ENCODE results near the gene PPP1R3F.

PPP1R3F gene

DNA sequence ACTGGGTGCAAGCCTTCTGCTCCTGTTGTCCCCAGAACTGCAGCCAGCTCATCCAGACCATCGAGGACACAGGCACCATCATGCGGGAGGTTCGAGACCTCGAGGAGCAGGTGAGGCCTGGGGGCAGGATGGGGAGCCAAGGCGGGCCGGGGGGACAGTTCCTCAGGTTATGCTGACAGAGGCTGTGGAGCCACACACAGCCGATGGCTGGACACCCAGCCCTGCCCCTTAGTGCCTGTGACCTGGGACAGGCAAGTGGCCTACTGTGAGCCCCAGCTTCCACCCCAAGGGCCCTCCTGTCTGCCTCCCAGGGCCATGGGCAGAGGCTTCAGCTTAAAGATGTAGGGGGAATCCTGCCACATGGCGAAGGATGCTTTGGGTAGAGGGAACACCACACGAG lies 20.0 kb upstream of the PPP1R3F start:
- DNase-seq = no peak

DNA sequence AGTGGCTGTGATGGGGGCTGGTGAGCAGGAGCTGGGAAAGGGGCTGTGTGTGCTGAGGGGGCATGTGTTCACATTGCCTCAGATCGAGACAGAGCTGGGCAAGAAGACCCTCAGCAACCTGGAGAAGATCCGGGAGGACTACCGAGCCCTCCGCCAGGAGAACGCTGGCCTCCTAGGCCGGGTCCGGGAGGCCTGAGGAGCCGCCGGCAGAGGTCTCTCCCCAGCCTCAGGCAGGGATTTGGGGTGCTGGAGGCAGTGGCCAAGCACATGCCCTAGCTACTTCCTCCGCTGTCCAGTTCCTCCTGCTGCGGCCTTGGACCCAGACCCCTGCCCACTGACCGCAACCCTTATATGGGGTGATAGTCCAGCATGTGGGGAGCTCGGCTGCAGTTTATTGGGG lies 19.5 kb upstream of the PPP1R3F start:
- DNase-seq = no peak

DNA sequence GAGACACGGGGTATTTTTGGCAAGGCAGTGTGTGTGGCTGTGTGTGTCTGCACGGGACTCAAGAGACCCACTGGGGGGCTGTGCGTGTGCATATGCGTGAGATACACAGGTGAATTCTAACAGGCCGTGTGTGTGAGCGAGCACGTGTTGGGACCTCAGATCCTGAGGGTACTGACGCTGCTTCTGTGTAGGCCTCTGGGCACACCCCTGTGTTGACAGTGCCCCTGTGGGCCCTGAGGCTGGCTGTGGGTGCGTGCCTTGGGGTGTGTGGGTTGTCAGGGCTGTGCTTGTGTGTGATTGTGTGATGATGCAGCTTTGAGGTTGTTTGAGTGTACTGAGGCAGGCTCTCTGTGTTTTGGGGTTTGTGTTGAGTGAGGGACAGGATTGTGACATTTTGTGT lies 19.0 kb upstream of the PPP1R3F start:
- DNase-seq = no peak

- no peak for DNase-seq
Measured at GRCh38 chrX:49251325-49251724, 18.3 kb upstream of the PPP1R3F start.

- DNase-seq = no peak
Measured at GRCh38 chrX:49254639-49255038, 15.0 kb upstream of the PPP1R3F start.

GRCh38 chrX:49256268-49256995 lies 13.2 kb upstream of the PPP1R3F start:
- no peak for DNase-seq

- DNase-seq = no peak
Measured at GRCh38 chrX:49257074-49257790, 12.4 kb upstream of the PPP1R3F start.

GRCh38 chrX:49257846-49258748 lies 11.5 kb upstream of the PPP1R3F start:
- no peak for DNase-seq

DNA sequence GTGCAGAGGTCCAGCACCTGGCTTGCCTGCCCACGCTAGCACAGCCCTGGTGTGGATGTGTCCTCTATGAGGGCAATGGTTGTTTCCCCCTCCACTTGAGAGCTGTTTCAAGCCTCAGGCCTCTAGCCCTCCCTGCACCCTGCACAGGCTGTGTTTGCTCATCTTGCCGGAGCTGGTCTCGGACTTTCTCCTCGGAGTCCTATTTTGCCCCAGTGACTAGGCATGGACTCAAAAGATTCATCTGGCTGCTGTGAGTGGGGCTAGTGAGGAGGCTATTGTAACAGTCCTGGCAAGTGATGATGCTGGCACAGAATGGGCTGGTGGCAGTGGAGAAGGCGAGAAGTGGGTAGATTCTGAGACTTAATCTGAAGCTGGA lies 10.9 kb upstream of the PPP1R3F start:
- no peak for DNase-seq

DNA sequence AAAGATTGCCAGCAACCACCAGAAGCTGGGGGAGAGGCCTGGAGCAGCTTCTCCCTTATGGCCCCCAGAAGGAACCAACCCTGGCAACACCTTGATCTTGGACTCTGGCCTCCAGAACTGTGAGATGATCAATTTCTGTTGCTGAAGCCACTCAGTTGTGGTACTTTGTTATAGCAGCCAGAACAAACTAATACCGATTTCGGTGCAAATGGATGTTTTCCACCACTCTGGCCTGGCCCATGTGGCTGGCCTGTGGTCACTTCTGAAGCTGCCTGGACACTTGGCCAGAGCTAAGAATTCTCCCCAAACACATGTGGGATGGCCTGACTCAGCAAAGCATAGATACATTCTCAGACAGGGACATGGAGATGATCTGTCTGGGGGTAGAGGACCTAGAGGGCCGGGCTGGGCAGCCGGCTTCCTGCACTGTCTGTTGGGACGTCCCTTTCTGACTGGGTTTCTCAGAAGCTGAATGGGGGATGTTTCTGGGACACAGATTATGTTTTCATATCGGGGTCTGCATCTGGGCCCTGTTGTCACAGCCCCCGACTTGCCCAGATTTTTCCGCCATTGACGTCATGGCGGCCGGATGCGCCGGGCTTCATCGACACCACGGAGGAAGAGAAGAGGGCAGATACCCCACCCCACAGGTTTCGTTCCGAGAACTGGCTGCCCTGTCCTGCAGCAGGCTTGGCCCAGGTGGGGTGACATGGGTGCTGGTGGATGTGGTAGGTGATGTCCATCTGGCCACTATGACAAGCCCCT lies 9.2 kb upstream of the PPP1R3F start:
- no peak for DNase-seq

GRCh38 chrX:49262603-49263002 lies 7.0 kb upstream of the PPP1R3F start:
- DNase-seq = no peak

DNA sequence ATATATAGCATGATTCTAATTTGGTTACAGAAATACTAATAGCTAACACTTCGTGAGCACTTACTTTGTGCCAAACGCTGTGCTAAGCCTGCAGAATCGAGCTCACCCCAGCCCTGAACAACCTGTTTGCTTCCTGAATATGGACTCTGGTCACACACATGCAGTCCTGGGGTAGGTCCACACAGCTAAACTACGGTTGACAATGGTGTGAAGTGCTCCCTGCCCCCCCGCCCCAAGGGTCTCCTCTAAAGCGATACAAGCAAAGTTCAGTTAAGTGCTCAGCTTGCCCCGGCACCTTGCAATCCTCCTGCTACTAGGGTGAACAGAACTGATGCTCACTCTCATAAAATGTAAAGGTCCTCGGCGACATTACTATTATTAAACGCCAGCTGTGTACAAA lies 6.0 kb upstream of the PPP1R3F start:
- DNase-seq = no peak

DNA sequence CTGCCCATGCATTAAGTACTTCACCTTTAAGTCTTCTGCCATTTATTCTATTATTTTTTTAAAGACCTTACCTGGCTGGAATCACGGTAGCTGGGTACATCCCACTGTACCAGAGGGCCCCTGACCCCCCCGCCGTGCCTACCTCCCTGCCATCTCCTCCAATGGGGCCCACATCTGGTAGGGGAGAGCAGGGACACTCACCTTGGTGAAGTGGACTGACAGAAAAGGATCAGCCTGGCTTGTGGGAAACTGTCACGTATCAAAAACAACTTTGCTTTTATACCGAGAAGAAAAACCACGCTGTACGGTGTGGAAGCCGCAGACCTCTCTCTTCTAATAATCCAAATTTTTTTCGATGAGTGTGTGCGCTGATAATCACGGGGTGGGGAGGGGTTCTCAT lies 5.1 kb upstream of the PPP1R3F start, which contains the start of gene FOXP3:
Gene FOXP3, minus strand, starts transcription at position 251 of the 400 bp plus-strand sequence. CDS start 6,205 bp downstream, outside the sequence.
- no peak for DNase-seq

- no peak for DNase-seq
Measured at GRCh38 chrX:49266523-49267445, 2.8 kb upstream of the PPP1R3F start.

DNA sequence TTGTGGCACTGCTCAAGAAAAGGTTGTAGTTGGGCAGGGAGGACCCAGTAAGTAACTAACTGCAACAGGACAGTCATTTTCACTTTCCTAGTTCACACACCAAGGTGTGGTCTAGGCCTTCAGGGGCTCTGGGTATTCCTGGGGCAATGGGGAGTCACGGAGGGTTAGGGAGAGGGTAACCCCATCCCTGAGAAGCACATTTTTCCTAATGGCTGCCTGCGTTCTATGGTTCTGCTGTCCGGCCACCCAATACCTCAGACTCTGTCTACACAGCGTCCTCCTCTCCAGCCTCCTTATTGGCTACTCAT lies 937 bp upstream of the PPP1R3F start:
- no peak for DNase-seq

DNA sequence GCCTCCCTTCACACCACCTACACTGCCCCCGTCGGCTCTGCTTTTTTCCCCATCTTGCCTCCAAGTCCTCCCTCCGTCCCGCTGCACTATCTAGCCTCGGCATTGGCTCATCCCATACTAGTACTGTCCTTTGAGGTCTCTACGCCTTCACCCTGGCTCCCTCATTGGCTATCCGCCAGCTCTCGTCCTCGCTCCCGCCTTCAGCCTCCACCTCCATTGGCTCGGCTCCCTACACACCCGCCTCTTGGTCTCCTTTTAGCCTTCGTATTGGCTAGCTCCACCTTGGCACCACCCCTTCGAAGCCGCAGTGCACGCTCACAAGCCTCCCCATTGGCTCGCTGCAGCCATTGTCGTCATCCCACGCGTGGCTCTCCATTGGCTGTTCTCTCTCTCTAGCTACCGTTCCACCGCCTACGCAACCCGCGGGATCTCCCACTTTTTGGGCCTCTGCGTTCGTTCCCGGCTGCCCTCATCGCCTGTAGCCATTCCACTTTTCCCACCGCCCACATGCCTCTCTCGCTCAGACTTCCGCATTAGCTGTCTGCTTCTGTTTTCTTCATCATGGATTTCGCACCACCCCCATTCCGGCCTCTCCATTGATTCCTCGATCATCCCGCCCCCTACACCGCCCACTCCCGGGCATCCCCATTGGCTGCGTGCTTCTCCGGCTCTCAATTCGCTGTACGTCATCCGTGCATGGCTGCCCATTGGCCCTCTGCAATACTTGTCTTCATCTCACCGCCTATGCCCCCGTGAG lies 405 bp upstream of the PPP1R3F start:
- DNase-seq = peak; percentile 99

- peak; percentile 54 for DNase-seq
Measured at GRCh38 chrX:49270249-49270921, 792 bp downstream of the PPP1R3F start.

DNA sequence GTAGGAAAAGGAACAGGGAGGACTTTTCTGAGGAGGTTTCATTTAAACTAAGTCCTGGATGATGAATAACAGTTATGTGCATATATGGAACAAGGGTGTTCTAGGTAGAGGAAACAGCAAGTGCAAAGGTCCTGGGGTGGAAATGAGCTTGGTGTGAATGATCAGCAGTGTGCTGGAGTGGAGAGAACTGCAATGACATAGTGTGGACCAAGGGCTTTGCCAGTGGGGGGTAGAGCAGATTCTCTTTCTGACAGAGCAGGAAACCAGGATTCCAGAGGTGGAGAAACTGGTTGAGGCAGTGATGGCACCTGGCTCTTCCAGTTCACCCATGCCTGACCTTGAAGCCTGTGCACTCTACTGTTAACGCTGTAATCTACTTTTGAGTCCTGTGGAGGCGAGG lies 1.7 kb downstream of the PPP1R3F start:
- DNase-seq = peak; percentile 62

GRCh38 chrX:49272421-49272820 lies 2.8 kb downstream of the PPP1R3F start:
- DNase-seq = no peak

DNA sequence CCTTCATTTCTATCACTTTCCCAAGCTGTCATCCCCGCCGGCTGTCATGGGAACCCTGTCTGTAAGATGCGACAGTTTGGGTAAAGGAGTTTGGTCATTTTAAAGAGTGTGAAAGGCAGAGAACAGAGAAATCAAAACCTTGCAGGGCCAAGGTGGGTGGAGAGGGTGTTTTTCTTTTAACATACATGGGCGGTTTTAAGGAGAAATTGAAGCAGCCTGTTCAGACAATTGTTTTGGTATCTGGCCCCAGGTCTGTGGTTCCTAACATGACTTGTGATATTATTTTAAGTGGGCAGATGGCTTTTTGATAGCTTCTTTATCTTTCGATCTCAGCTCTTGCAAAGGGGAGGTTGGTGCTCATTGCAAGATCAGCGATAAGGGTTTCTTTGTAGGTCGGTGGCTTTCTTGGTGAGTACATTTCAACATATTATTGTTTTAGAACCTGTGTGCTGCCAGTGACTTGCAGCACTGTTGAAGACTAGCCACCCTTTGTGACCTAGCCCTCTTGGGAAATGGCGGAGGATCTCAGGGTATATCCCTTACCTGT lies 3.7 kb downstream of the PPP1R3F start:
- DNase-seq = no peak
